ENCODE results near the gene PLCB2.

Gene PLCB2

GRCh38 chr15:40271685-40272484 lies 35.9 kb downstream of the PLCB2 start:
- no peak for DNase-seq (ENCODE audit: low read depth)

DNA sequence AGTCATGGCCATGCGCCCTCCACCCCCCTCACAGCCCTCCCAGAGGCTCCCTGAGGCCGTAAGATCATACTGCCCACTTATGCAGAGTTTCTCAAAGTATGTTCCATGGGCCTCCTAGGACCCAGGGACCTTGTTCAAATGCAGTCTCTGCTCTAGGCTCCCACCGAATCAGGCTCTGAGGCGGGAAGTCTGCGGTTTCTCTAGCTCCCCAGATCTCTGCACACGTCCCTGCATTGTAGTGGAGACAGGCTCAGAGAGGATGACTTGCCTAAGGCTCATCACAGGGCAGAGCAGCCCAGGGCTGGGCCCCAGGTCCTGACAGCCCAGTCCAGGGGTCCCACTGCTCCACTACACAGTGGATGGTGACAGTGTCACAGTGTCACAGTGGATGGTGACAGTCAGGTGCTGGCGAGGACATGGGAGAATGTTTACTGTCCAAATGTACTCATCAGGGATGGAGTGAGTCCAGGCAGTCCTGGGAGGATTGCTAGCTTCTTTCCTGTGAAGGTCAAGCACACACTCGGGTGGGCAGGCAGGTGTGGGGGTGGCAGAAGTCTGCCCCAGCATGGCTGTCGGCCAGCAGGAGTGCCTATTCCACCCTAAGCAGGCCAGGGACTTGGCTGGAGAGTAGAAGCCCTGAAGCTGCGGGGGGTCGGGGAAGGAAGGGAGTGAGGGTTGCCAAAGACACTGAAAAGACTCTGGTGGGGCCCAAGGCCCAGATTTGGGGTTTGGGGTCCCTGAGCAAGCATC lies 37.3 kb downstream of the PLCB2 start:
- DNase-seq (ENCODE audit: low read depth), result no peak

DNA sequence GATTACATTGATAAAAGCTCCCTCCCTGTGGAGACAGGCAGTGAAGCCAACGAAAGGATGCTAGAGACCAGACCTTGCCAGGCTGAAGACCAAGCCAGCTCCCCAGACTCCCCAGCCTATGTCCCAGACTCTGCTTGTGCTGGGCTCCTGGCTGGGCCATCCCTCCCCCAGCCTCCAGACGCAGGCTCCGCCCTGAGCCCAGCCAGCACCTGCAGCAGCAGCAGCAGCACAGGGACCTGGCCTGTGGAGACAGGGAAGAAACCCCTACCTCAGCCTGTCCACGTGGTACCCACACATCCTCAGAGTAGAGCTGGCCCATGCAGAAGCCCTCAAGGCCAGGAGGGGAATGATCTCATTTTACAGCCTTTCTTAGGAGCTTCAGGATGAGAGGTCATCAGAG lies 38.1 kb downstream of the PLCB2 start:
- DNase-seq (ENCODE audit: low read depth), result no peak

- DNase-seq (ENCODE audit: low read depth), result no peak
Observed at GRCh38 chr15:40267670-40268069, 40.1 kb downstream of the PLCB2 start.

DNA sequence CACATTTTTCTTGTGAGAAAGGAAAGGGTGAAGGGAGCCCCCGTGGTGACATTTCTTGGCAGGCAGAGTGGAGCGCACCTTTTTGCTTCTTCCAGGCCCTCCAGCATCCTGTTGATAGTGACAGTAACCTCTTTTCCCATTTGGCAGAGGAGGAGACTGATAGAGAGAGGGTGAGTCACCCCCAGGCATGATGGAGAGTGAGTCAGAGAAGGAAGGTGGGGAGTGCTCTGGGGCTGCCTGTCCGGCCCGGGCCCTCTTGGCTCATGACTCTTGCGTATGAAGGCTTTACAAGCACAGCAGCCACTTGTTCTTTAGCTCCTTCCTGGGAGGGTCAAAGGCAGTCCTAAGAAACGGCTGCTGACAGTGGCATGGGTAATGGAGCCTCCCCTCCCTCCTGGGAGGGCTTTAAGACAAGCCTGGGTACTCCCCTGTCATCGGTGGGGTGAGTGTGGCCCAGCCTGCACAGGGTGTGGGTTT lies 40.9 kb downstream of the PLCB2 start:
- no peak for DNase-seq (ENCODE audit: low read depth)

DNA sequence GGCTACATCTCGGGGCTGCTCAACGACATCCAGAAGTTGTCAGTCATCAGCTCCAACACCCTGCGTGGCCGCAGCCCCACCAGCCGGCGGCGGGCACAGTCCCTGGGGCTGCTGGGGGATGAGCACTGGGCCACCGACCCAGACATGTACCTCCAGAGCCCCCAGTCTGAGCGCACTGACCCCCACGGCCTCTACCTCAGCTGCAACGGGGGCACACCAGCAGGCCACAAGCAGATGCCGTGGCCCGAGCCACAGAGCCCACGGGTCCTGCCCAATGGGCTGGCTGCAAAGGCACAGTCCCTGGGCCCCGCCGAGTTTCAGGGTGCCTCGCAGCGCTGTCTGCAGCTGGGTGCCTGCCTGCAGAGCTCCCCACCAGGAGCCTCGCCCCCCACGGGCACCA lies 41.9 kb downstream of the PLCB2 start:
- DNase-seq (ENCODE audit: low read depth), result no peak

GRCh38 chr15:40265355-40265754 lies 42.4 kb downstream of the PLCB2 start:
- DNase-seq (ENCODE audit: low read depth), result no peak

- DNase-seq (ENCODE audit: low read depth), result no peak
Observed at GRCh38 chr15:40264321-40265153, 43.2 kb downstream of the PLCB2 start.

DNA sequence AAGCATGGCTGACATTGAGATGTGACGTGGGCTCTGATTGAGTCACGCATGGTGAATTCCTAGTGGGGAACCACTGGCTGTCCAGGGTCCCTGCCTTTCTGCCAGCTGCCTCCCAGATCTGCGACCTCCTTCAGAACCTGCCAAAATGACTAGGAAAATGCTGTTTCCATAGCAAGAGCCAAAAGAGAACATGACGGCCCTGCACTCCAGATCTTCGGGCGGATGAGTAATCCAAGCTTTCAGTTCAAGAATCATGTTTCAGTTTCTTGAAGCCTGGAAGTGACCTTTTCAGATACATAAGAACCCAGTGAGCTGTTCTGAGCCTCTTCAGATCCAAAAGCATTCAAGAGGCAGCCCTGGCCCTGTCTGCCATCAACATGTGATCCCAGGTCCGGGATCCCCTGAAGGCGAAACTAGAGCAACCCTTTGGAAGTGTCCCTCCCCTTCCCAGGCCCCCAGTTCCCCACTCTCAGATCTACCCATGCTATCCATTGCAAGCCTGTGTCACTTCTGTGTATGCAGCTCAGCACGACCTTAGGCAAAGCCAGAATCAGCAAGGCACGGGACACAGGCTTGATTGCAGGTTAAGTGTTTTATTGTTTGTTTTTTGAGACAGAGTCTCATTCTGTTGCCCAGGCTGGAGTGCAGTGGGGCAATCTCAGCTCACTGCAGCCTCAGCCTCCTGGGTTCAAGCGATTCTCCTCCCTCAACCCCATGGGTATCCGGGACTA lies 44.5 kb downstream of the PLCB2 start:
- DNase-seq (ENCODE audit: low read depth), result no peak

GRCh38 chr15:40259021-40259420 lies 48.7 kb downstream of the PLCB2 start:
- no peak for DNase-seq (ENCODE audit: low read depth)

- DNase-seq (ENCODE audit: low read depth), result no peak
Observed at GRCh38 chr15:40258544-40258943, 49.2 kb downstream of the PLCB2 start.

DNA sequence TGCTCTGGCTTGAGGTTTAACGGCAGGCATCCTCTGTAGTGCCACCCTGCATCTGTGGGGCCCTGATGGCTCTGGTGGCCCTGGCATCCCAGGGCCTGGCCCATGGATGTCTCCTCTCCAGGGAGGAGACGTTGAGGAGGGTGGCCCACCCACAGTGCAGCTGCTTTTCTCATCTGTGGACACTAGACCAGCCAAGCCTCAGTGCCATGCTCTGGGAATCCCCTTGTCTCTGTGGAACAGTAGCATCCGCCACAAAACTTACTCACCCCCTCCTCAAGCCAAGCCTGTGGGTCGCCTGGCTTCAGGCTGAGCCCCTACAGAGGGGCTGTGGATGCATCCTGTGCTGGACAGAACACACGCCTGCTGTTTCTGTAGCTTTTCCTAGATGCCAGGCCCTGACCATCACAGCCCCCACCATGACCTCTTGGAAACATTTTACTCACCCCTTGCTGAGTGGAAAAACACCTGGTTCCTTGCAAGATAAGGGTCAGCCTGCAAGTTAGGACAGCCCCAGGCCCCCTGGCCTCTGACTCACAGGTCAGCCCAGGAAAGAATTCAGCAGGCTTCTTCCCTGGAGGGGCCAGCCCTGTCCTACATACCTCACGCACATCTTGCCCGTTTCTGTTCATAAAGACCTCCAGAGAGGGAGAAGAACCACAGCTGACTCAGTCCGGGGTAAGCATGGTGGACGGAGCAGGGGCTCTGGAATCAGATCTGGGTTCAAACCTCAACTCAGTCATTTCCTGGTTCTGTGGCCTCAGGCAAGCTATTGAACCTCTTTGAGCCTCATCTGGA lies 49.9 kb downstream of the PLCB2 start:
- DNase-seq (ENCODE audit: low read depth), result no peak

DNA sequence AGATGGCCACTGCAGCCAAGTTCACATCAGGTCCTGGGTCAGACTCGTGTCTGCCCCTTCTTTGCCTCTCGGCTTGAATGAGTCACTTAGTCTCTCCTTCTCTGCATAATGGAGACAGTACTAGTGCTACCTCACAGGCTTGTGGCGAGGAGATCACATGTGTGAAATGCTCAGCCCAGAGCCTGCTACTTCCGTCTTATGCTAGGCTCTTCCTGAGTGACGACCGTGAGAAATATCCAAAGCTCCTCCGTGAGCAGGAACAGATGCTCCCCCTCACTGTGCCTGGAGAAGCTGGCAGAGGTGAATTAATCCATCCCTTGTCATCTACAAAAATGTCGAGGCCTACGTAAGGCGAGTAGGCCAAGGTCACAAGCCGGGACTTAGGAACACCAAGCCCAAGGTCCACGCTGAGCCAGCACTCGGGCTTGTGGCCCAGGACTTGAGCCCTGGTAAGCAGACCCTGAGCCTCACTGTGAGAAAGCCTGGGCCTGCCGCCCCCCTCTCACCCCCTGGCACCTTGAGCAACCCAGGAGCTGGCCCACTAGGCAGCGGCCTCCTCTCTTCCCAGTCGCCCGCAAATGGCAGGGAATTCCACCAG lies 51.0 kb downstream of the PLCB2 start:
- DNase-seq (ENCODE audit: low read depth), result no peak

DNA sequence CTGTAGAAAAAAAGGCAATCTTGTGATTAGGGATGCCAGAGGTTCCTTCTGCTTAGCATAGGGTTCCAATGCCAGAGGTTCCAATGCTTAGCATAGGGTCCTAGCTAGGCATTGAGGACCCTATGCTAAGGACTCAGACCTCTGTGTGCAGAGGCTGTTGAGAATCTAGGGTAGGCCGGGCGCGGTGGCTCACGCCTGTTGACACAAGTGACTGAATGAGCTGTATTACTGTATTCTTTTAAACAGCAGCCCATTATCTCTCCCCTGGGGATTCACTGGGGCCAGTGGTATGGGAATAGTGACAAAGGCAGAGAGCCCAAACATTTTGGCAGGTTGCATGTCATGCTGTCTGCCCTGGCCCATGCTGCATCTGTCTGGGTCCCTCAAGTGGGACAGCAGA lies 52.7 kb downstream of the PLCB2 start:
- DNase-seq (ENCODE audit: low read depth), result no peak

DNA sequence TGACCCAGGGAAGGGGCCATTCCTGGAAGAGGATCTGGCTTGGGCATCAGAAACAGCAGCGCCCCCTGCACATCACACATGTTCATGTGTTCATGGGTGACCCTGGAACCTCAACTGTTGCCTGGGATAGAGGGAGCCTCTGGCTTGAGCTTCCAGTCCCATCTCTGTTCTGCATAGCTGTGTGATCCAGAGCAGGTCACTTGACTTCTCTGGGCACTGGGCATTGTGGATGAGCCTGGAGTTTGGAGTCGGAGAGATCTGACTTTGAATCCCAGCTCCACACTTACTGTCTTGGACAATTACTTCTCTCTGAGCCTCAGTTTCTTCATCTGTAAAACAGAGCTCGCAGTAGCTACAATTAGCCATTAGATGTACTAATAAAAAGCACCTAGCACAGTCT lies 53.3 kb downstream of the PLCB2 start:
- no peak for DNase-seq (ENCODE audit: low read depth)

GRCh38 chr15:40253167-40253790 lies 54.5 kb downstream of the PLCB2 start:
- DNase-seq (ENCODE audit: low read depth), result no peak

- no peak for DNase-seq (ENCODE audit: low read depth)
Observed at GRCh38 chr15:40252438-40253166, 55.1 kb downstream of the PLCB2 start.

- no peak for DNase-seq (ENCODE audit: low read depth)
Observed at GRCh38 chr15:40252141-40252437, 55.6 kb downstream of the PLCB2 start.

- DNase-seq (ENCODE audit: low read depth), result no peak
Observed at GRCh38 chr15:40251486-40252140, 56.1 kb downstream of the PLCB2 start.
